K562 (cell line): Measurements from ENCODE around the gene NOTO. TPM values are rescaled to one million over a fixed set of nuclear protein-coding genes. Genes with fewer than 3 reads are reported as not detected.

Experiments used
- CHD4 ChIP-seq: fragments of 200-600 bp; sonication (generic); IDR thresholded peaks from 3 replicates; pipeline ENCODE4 v1.6.1; 2012; ENCODE audit warnings: low read depth, mild to moderate bottlenecking, mixed read lengths, low read length, inconsistent platforms; ENCODE audit not compliant: insufficient read depth, insufficient replicate concordance, poor library complexity, severe bottlenecking
- FOXP1 ChIP-seq: sonication (generic); formaldehyde crosslinking; IDR thresholded peaks from 2 replicates; pipeline ENCODE4 v1.8.0; 2022; ENCODE audit warnings: mild to moderate bottlenecking, missing genetic modification reagents
- ZC3H8 ChIP-seq: fragments of 450-650 bp; IDR thresholded peaks from 2 replicates; pipeline ENCODE4 v1.6.1; 2017
- polyA plus RNA-seq, 8 experiments: library from polyadenylated mRNA; depleted of rRNA in 4 of 8; stranded (reverse) in 5 of 8; unstranded in 3 of 8; fragments of >200 nt; fragmentation: Nextera tagmentation in 2 of 8; fragmentation: Illumina TruSeq in 1 of 8; extraction: Ambion mirVana in 2 of 8; extraction: Trizol in 1 of 8; gene quantifications; 2 replicates each; pipeline versions ENCODE4 v1.2.1 to v1.2.3, GENCODE V29; 2011 to 2014; ENCODE audit warnings: inconsistent platforms in 1 of 8, missing spikeins in 1 of 8
- total RNA-seq, 7 experiments: library from RNA; depleted of rRNA in 6 of 7; stranded (reverse); fragments of >200 nt in 6 of 7; fragmentation: Illumina TruSeq in 2 of 7; extraction: Trizol in 2 of 7; gene quantifications; 2 replicates each; pipeline versions ENCODE4 v1.2.1 to v1.2.3, GENCODE V29; 2011 to 2021; ENCODE audit warnings: low replicate concordance in 1 of 7
- TF ChIP-seq, protein P1 (sequence below): fragments of 450-650 bp; IDR thresholded peaks from 2 replicates; pipeline ENCODE4 v1.6.1; 2016; ENCODE audit warnings: low read depth
- TF ChIP-seq, protein P2 (sequence below): fragments of 200-800 bp; sonication (Bioruptor generic); IDR thresholded peaks from 2 replicates; pipeline ENCODE4 v1.6.1; 2017; ENCODE audit warnings: missing genetic modification characterization, missing compliant biosample characterization
- TF ChIP-seq, protein P3 (sequence below): fragments of 250-450 bp; sonication (Bioruptor Pico); IDR thresholded peaks from 2 replicates; pipeline ENCODE4 v1.8.0; 2021; ENCODE audit warnings: moderate library complexity, mild to moderate bottlenecking, inconsistent platforms

The NOTO gene
- total and polyA plus RNA-seq, 9 of the 15 experiments (the other 6 are each of a cell fraction or from before 2014, with no cell fraction given), result not detected

DNA sequence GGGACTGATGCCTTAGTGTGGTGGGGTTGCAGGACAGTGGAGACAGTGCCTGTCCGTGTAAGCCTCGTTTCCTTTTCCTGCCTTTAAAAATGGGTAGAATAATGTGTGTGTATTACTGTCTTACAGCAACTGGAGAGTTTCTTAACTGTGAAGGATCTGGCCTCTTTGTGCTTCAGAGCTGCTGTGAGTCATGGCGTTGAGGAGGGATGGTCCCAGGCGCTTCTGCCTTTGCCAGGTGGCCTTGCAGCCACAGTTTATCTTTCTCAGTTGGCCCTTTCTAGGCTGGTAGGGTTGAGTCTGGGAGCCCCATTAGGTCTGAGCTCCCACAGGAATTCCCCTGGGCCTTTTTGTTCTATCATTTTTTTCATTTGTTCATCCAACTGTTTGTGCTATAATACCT lies 21.4 kb downstream of the NOTO start (continued):
- TF ChIP-seq, protein P1, sequence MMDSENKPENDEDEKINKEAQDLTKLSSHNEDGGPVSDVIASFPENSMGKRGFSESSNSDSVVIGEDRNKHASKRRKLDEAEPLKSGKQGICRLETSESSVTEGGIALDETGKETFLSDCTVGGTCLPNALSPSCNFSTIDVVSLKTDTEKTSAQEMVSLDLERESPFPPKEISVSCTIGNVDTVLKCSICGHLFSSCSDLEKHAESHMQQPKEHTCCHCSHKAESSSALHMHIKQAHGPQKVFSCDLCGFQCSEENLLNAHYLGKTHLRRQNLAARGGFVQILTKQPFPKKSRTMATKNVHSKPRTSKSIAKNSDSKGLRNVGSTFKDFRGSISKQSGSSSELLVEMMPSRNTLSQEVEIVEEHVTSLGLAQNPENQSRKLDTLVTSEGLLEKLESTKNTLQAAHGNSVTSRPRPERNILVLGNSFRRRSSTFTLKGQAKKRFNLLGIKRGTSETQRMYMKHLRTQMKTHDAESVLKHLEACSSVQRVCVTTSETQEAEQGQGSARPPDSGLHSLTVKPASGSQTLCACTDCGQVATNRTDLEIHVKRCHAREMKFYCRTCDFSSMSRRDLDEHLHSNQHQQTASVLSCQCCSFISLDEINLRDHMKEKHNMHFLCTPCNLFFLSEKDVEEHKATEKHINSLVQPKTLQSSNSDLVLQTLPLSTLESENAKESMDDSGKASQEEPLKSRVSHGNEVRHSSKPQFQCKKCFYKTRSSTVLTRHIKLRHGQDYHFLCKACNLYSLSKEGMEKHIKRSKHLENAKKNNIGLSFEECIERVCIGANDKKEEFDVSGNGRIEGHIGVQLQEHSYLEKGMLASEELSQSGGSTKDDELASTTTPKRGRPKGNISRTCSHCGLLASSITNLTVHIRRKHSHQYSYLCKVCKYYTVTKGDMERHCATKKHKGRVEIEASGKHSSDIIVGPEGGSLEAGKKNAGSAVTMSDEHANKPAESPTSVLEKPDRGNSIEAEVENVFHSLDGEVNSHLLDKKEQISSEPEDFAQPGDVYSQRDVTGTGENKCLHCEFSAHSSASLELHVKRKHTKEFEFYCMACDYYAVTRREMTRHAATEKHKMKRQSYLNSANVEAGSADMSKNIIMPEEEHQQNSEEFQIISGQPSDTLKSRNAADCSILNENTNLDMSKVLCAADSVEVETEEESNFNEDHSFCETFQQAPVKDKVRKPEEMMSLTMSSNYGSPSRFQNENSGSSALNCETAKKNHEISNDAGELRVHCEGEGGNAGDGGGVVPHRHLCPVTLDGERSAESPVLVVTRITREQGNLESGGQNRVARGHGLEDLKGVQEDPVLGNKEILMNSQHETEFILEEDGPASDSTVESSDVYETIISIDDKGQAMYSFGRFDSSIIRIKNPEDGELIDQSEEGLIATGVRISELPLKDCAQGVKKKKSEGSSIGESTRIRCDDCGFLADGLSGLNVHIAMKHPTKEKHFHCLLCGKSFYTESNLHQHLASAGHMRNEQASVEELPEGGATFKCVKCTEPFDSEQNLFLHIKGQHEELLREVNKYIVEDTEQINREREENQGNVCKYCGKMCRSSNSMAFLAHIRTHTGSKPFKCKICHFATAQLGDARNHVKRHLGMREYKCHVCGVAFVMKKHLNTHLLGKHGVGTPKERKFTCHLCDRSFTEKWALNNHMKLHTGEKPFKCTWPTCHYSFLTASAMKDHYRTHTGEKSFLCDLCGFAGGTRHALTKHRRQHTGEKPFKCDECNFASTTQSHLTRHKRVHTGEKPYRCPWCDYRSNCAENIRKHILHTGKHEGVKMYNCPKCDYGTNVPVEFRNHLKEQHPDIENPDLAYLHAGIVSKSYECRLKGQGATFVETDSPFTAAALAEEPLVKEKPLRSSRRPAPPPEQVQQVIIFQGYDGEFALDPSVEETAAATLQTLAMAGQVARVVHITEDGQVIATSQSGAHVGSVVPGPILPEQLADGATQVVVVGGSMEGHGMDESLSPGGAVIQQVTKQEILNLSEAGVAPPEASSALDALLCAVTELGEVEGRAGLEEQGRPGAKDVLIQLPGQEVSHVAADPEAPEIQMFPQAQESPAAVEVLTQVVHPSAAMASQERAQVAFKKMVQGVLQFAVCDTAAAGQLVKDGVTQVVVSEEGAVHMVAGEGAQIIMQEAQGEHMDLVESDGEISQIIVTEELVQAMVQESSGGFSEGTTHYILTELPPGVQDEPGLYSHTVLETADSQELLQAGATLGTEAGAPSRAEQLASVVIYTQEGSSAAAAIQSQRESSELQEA, result no peak
- TF ChIP-seq FOXP1 (CRISPR knock-in tag) (no peak), ZC3H8 (no peak), CHD4 (no peak)
- TF ChIP-seq, protein P2, sequence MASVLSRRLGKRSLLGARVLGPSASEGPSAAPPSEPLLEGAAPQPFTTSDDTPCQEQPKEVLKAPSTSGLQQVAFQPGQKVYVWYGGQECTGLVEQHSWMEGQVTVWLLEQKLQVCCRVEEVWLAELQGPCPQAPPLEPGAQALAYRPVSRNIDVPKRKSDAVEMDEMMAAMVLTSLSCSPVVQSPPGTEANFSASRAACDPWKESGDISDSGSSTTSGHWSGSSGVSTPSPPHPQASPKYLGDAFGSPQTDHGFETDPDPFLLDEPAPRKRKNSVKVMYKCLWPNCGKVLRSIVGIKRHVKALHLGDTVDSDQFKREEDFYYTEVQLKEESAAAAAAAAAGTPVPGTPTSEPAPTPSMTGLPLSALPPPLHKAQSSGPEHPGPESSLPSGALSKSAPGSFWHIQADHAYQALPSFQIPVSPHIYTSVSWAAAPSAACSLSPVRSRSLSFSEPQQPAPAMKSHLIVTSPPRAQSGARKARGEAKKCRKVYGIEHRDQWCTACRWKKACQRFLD (CRISPR knock-in tag), result no peak
- TF ChIP-seq, protein P3, sequence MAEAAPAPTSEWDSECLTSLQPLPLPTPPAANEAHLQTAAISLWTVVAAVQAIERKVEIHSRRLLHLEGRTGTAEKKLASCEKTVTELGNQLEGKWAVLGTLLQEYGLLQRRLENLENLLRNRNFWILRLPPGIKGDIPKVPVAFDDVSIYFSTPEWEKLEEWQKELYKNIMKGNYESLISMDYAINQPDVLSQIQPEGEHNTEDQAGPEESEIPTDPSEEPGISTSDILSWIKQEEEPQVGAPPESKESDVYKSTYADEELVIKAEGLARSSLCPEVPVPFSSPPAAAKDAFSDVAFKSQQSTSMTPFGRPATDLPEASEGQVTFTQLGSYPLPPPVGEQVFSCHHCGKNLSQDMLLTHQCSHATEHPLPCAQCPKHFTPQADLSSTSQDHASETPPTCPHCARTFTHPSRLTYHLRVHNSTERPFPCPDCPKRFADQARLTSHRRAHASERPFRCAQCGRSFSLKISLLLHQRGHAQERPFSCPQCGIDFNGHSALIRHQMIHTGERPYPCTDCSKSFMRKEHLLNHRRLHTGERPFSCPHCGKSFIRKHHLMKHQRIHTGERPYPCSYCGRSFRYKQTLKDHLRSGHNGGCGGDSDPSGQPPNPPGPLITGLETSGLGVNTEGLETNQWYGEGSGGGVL, result no peak
